Activated CD4-positive, alpha-beta T cell treated with anti-CD3 and anti-CD28 coated beads, Interleukin-2, amount 50 U/mL, for 48 hours (primary cell): ENCODE measurements around the gene UBASH3A.

Source experiments
- DNase-seq, 2 experiments: peaks; one replicate each; pipeline ENCODE4 v3.0.0-alpha.2; 2020

UBASH3A gene

GRCh38 chr21:42413093-42413492, 9.4 kb downstream of the UBASH3A start:
- DNase-seq = no peak

GRCh38 chr21:42413500-42413899, 9.8 kb downstream of the UBASH3A start:
- DNase-seq = peak; percentile 74 to 82

GRCh38 chr21:42414066-42414465, 10.4 kb downstream of the UBASH3A start:
- no peak for DNase-seq

GRCh38 chr21:42414553-42414927, 10.8 kb downstream of the UBASH3A start:
- no peak for DNase-seq

GRCh38 chr21:42414928-42415769, 11.4 kb downstream of the UBASH3A start:
- DNase-seq = peak; percentile 96 to 98

- no peak for DNase-seq
These were observed 13.8 kb downstream of the UBASH3A start for GRCh38 chr21:42417533-42417932.

- DNase-seq = no peak
These were observed 15.2 kb downstream of the UBASH3A start for GRCh38 chr21:42418886-42419285.

- no peak for DNase-seq
These were observed 16.1 kb downstream of the UBASH3A start for GRCh38 chr21:42419845-42420244.

GRCh38 chr21:42421018-42421793, 17.5 kb downstream of the UBASH3A start:
- peak in 1 of 2 experiments; percentile 54 for DNase-seq

GRCh38 chr21:42423197-42423675, 19.5 kb downstream of the UBASH3A start:
- DNase-seq = peak; percentile 51 to 71

GRCh38 chr21:42423685-42424084, 20.0 kb downstream of the UBASH3A start:
- no peak for DNase-seq

- DNase-seq = peak; percentile 64 to 72
These were observed 21.3 kb downstream of the UBASH3A start for GRCh38 chr21:42424914-42425541.

- peak in 1 of 2 experiments; percentile 31 for DNase-seq
These were observed 21.9 kb downstream of the UBASH3A start for GRCh38 chr21:42425591-42425990.

GRCh38 chr21:42426424-42426823, 22.7 kb downstream of the UBASH3A start:
- DNase-seq = no peak

GRCh38 chr21:42426876-42427480, 23.3 kb downstream of the UBASH3A start:
- DNase-seq = no peak

- no peak for DNase-seq
These were observed 24.2 kb downstream of the UBASH3A start for GRCh38 chr21:42427809-42428419.

GRCh38 chr21:42429021-42429420, 25.3 kb downstream of the UBASH3A start:
- no peak for DNase-seq

GRCh38 chr21:42429856-42430255, 26.2 kb downstream of the UBASH3A start:
- DNase-seq = no peak

- no peak for DNase-seq
These were observed 26.8 kb downstream of the UBASH3A start for GRCh38 chr21:42430521-42430920.

GRCh38 chr21:42431196-42431595, 27.5 kb downstream of the UBASH3A start:
- DNase-seq = no peak

- no peak for DNase-seq
These were observed 29.0 kb downstream of the UBASH3A start for GRCh38 chr21:42432695-42433094.

GRCh38 chr21:42433946-42434551, 30.3 kb downstream of the UBASH3A start:
- DNase-seq = peak in 1 of 2 experiments; percentile 30
